RWPE1 (cell line): Measurements from ENCODE around the gene UBL3.

ENCODE experiments used
- CTCF ChIA-PET: fragments of 350-600 bp; sonication (Branson Sonifier 250); formaldehyde crosslinking; extraction: SDS; loops from one replicate; lab custom pipeline; 2021; lab: Yijun Ruan, JAX
- POLR2A ChIA-PET: fragments of 400-600 bp; formaldehyde crosslinking; extraction: SDS; loops from one replicate; lab custom pipeline; 2020; ENCODE audit warnings: antibody characterized with exemption; ENCODE audit not compliant: low non-redundant PET; lab: Yijun Ruan, JAX
- DNase-seq: peaks from one replicate; pipeline ENCODE4 v3.0.0; 2012; ENCODE audit warnings: low spot score
- H3K27ac ChIP-seq: fragments of 450-650 bp; 2 replicates; pipeline ENCODE4 v1.5.1; 2017
- CTCF ChIP-seq: fragments of 450-650 bp; conservative IDR thresholded peaks from 2 replicates; pipeline ENCODE4 v1.5.1; 2017; ENCODE audit warnings: low read depth, mild to moderate bottlenecking

Gene UBL3

DNA sequence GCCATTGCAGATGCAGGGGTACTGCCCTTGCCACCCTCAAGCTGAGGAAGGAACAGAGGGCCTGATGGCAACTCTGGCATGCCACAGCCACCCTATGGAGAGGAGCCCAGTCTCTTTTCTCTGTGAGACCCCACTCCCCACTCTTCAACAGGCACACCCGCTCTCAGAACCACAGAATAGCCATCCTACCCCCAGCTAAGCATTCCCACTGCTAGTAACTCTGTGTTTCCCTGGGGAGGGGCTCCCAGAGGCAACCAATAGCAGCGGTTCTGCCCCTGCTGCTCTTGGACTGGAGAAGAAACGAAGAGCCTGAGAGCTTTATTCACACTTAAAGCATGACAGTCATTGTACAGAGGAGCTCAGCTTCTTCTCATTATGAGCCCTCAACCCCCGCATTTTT is 49.3 kb downstream of the UBL3 start:
- ChIA-PET POLR2A (no interaction called here), CTCF (no interaction called here)
- DNase-seq = no peak
- no peak overlapping the region for H3K27ac ChIP-seq
- TF ChIP-seq CTCF = no peak

DNA sequence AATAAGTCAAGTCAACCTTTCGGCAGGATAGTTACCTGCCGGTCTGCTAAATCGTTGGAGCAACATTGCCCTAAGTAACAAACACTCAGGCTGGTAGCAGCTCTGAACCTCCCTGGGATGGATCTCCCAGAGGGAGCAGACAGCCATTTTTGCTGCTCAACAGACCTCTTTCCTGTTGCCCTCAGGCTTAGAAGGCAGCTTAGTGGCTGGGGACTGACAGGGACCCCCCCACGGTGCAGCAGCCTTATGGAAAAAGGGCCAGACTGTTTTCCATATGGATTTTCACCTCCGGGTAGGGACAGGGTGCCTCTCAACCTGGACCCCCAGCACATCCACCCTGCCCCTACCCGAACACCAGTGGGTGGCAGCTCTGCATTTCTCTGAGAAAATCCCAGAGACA is 49.7 kb downstream of the UBL3 start:
- ChIA-PET CTCF (no interaction called here), POLR2A (no interaction called here)
- no peak for DNase-seq
- H3K27ac ChIP-seq = no peak overlapping the region
- no peak for TF ChIP-seq CTCF

DNA sequence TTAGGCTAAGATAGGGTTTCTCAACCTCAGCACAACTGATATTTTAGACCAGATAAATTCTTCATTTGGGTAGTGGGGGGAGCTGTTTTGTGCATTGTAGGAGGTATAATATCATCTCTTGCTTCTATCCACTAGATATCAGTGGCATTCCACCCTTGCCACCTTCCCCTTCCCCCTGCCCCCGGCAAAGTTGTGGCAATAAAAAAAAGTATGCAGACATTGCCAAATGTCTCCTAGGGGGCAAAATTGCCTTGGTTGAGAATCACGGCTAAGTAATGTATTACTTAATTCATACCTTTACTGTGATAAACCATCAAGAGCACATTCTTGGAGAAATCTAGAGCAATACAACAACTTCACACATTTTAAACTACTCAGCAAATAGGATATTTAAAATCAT is 51.4 kb downstream of the UBL3 start:
- no peak for DNase-seq
- no peak for TF ChIP-seq CTCF
- ChIA-PET CTCF (no interaction called here), POLR2A (no interaction called here)
- H3K27ac ChIP-seq = no peak overlapping the region

DNA sequence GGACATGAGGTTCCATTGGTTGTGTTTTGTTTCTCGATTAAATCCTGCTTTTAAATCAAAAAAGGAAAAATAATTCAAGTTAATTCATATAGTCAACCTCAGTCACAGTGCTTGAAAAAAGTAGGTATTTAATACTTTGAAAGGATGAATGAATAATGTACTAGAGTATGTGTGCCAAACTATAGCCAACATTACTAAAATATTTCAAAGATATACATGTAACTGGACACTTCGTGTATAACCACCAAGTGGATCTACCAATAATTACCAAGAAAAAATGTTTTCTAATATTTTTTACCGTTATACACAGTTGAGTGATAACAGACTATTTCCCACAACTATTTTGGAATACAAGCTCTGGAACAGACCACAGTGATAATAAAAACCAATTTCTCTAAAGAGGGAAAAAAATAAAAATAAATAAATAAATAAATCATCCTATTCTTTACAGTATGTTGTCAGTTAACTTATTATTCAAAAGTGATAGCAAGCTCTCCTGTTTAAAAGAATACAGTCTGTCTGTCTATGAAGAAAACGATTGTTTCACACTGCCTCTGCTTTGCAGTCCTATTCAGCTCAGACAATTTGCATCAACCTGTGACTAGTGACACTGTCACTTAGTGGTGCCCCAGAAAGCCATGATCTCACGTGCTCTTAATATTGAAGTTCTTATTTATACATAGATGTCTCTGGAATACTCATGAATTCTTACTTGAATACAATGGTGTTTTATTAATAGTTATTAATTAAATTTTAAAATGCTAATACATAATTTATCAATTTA is 58.2 kb downstream of the UBL3 start:
- ChIA-PET POLR2A (interaction anchor here (0.7 kb wide), 1 partner anchor 252 kb away, joined by 3 read pairs; no protein-coding TSS in a partner anchor), CTCF (no interaction called here)
- DNase-seq = no peak
- H3K27ac ChIP-seq = no peak overlapping the region
- TF ChIP-seq CTCF = no peak

DNA sequence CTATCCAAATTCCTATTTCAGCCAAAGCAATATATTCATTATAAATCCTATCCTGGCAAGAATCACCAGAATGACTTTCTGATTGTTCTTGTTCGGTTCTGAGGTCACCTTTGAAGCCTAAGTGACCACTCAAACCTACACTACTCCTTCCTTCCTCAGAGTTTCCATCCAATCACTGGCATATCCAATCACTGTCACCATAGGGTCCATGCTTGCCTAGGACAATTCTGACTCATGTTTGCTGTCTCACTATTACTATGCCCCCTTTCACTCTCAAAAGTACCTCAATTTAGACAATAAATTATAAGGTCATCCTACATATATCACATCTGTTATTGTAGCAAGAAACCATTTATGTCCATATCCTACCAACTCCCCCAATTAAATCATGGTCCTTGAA is 58.9 kb downstream of the UBL3 start:
- no peak overlapping the region for H3K27ac ChIP-seq
- no peak for TF ChIP-seq CTCF
- ChIA-PET POLR2A (no interaction called here), CTCF (no interaction called here)
- no peak for DNase-seq

DNA sequence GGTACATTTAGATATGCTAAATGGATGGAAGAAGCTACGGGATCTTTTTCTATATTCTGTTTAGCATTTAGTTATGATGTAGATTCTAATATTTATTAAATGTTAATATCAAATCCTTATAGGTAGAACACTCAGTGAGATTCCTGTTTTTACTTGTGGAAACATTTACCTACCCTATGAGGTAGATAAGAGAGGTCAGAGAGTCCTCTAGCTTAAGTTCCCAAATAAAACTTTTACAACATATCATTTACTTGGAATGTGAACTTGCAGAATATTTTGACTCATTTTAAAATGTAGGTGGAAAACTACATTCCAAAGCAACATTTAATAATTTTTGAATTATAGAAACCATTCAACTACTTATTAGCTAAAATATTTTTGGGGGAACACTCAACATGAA is 63.7 kb downstream of the UBL3 start:
- H3K27ac ChIP-seq = no peak overlapping the region
- ChIA-PET POLR2A (no interaction called here), CTCF (interaction anchor here (0.8 kb wide), 1 partner anchor 325 kb away, joined by 3 read pairs; no protein-coding TSS in a partner anchor)
- no peak for TF ChIP-seq CTCF
- no peak for DNase-seq
